Activated B cell treated with CpG ODN at 0.5 μM for 24 hours (primary cell): ENCODE measurements around the gene IFI6. TPM values are rescaled to one million over a fixed set of nuclear protein-coding genes. Genes with fewer than 3 reads are reported as not detected.

Source experiments
- ATAC-seq: fragments of 200-7000 bp; cut with Tn5 transposase; one replicate; pipeline ENCODE4 v1.10.0; 2021; ENCODE audit warnings: low read depth, mild to moderate bottlenecking, moderate library complexity
- CTCF ChIA-PET: fragments of 350-600 bp; sonication (Branson Sonifier 250); formaldehyde crosslinking; loops from one replicate; lab custom pipeline; 2021; ENCODE audit warnings: antibody characterized with exemption; lab: Charles Lee
- POLR2A ChIA-PET: fragments of 350-600 bp; sonication (Branson Sonifier 250); formaldehyde crosslinking; loops from one replicate; lab custom pipeline; 2021; ENCODE audit warnings: antibody characterized with exemption; lab: Charles Lee
- DNase-seq: peaks from one replicate; pipeline ENCODE4 v3.0.0; 2022
- H3K27ac Mint-ChIP-seq: one replicate; pipeline ENCODE4 v1.8.0; 2020; ENCODE audit warnings: mixed read lengths
- H3K27me3 Mint-ChIP-seq: one replicate; pipeline ENCODE4 v1.8.0; 2021; ENCODE audit warnings: mixed read lengths
- H3K36me3 Mint-ChIP-seq: one replicate; pipeline ENCODE4 v1.8.0; 2021; ENCODE audit warnings: low read depth, mixed read lengths
- H3K4me1 Mint-ChIP-seq: one replicate; pipeline ENCODE4 v1.8.0; 2021; ENCODE audit warnings: mixed read lengths
- H3K4me3 Mint-ChIP-seq: one replicate; pipeline ENCODE4 v1.8.0; 2020; ENCODE audit warnings: mild to moderate bottlenecking, mixed read lengths
- H3K9me3 Mint-ChIP-seq: one replicate; pipeline ENCODE4 v1.8.0; 2020; ENCODE audit warnings: mixed read lengths
- CTCF ChIP-seq: fragments of 200-600 bp; IDR thresholded peaks from one replicate; pipeline ENCODE4 v1.8.0; 2022; ENCODE audit warnings: antibody characterized with exemption, mild to moderate bottlenecking
- intact Hi-C: fragments of 100-400 bp; cut with micrococcal nuclease; formaldehyde crosslinking; loops from one replicate; pipeline ENCODE4 v1.15.1; 2024
- total RNA-seq: library from RNA; stranded (reverse); gene quantifications from 2 replicates; pipeline ENCODE4 v1.2.3, GENCODE V29; 2022

Gene IFI6
- total RNA-seq, 1 donor from 2014 or later = 11.4 TPM

DNA sequence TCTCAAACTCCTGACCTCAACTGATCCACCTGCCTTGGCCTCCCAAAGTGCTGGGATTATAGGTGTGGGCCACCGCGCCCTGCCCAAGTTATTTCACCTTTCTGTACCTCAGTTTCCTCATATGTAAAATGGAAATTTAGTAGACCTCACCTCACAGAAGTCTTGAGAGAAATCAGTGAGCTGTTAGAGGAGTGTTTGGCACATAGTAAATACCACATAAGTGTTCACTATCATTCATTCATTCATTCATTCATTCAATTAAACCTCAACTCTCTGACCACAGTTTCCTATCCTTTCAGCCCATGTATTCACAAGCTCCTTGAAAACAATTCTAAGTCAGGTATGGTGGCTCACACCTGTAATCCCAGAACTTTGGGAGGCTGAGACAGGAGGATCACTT is 33.2 kb downstream of the IFI6 start:
- ATAC-seq = no peak
- no peaks in the 10 kb centered on the region for H3K36me3 Mint-ChIP-seq
- intact Hi-C loops = no loop called here
- ChIA-PET CTCF (interaction anchor here (0.8 to 1.2 kb wide), 3 partner anchors 18 to 30 kb away, joined by 4 to 8 read pairs (median 4); no protein-coding TSS in a partner anchor), POLR2A (interaction anchor here (0.7 to 3.4 kb wide), 5 partner anchors 8 to 24 kb away, joined by 4 to 16 read pairs (median 7); no protein-coding TSS in a partner anchor)
- H3K9me3 Mint-ChIP-seq = no peaks in the 10 kb centered on the region
- H3K4me3 Mint-ChIP-seq = no peak overlapping the region
- TF ChIP-seq CTCF = no peak
- H3K27me3 Mint-ChIP-seq = no peaks in the 10 kb centered on the region
- DNase-seq = no peak
- H3K4me1 Mint-ChIP-seq = peaks cover 51% of the 10 kb centered on the region
- H3K27ac Mint-ChIP-seq = no peak overlapping the region

DNA sequence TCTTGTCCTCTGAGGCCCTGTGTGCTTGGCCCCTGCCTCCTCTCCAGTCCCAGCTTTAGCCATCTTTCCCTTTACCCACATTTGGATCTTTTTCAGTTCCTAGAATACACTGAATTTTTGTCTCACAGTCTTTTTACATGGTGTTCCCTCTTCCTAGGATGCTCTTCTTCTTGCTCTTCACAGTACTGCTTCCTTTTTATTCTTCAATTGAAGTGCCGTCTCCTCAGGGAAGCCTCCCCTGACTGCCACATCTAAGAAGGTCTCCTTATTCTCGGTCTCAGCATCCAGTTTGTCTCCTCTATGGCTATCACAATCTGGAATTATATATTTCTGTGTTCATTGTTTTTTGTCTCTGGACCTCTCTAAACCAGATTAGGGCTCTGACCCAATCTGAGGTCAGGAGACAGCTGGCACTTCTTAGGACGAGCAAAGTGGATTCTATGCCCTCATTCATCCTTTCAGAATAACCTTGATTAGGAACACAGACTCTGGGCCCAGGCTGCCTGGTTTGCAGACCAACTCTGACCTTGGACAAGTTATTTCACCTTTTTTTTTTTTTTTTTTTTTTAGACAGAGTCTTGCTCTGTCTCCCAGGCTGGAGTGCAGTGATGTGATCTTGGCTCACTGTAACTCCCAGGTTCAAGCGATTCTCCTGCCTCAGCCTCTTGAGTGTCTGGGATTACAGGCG is 33.8 kb downstream of the IFI6 start:
- intact Hi-C loops = no loop called here
- Mint-ChIP-seq H3K27ac (peak overlapping the region; percentile 36), H3K27me3 (no peaks in the 10 kb centered on the region), H3K4me1 (peaks cover 52% of the 10 kb centered on the region), H3K36me3 (no peaks in the 10 kb centered on the region), H3K4me3 (no peak overlapping the region), H3K9me3 (no peaks in the 10 kb centered on the region)
- POLR2A ChIA-PET = interaction anchor here (0.6 to 3.4 kb wide), 7 partner anchors 7 to 245 kb away, joined by 4 to 16 read pairs (median 7); no protein-coding TSS in a partner anchor
- no peak for TF ChIP-seq CTCF
- CTCF ChIA-PET = interaction anchor here (0.7 to 1.2 kb wide), 4 partner anchors 18 to 30 kb away, joined by 3 to 8 read pairs (median 4); no protein-coding TSS in a partner anchor
- DNase-seq (no peak), ATAC-seq (no peak)

DNA sequence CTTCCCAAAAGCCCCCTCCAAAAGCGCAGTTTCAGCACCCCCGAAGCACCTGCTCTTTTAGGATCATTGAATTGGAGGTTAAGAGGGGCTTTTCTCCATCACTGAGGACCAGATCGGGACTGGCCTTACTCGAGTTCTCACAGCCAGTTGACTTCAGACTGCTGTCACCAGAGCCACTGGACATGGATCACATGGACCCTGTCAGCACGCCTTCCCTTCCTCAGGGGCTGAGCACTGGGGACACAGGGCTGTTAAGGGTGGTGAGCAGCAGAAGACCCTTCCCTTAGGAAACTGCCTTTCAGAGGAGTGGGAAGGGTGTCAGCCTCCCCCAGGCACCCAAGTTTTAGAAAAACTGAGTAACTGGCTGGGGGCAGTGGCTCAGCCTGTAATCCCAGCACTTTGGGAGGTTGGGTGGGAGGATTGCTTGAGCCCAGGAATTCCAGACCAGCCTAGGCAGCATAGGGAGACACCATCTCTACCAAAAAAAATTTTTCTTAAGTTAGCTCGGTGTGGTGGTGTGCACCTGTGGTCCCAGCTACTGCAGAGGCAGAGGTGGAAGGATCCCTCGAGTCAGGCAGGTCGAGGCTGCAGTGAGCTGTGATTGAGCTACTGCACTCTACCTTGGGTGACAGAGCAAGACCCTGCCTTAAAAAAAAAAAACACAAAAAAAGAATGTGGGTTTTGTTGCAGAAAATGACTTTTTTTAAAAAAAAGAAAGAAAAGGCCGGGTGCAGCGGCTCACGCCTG is 36.4 kb downstream of the IFI6 start:
- no peaks in the 10 kb centered on the region for H3K9me3 Mint-ChIP-seq
- no peak for TF ChIP-seq CTCF
- no peaks in the 10 kb centered on the region for H3K27me3 Mint-ChIP-seq
- no peaks in the 10 kb centered on the region for H3K36me3 Mint-ChIP-seq
- ATAC-seq (no peak), DNase-seq (no peak)
- H3K4me1 Mint-ChIP-seq = peaks cover 79% of the 10 kb centered on the region
- H3K27ac Mint-ChIP-seq = peak overlapping the region; percentile 96
- ChIA-PET POLR2A (interaction anchor here (0.6 to 15.1 kb wide), 10 partner anchors 10 to 1008 kb away, joined by 3 to 271 read pairs (median 5); no protein-coding TSS in a partner anchor), CTCF (interaction anchor here (1.6 kb wide), 1 partner anchor 27 kb away, joined by 4 read pairs; no protein-coding TSS in a partner anchor)
- H3K4me3 Mint-ChIP-seq = peak overlapping the region; percentile 62
- intact Hi-C loops = no loop called here

DNA sequence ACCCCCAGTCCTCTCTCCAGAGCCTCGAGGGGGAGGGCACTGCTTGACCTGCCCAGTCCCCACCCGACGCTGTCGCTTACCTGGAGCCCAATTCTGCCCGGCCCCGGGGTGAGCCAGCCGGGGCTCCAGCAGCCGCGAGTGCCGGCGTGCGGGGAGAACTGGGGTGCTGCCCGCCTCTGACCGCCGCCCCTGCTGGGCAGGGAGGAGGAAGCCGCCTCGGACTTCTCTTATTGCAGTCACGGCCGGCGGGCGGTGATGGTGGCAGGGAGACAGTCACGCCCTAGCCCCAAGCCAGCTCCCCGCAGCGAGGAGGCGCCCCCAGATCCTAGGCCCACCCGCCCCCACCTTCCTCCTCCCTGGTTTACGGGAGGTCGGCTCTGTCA is 37.0 kb downstream of the IFI6 start, which contains the start of gene FGR:
Gene FGR, minus strand, starts transcription at position 201 of the 383 bp plus-strand sequence. CDS start 11,269 bp downstream, outside the sequence.
- H3K4me3 Mint-ChIP-seq = peak within 1 kb of the TSS; percentile 83
- no peak for ATAC-seq
- ChIA-PET POLR2A (interaction anchor here (3.7 to 15.1 kb wide), 2 partner anchors 9 to 24 kb away, joined by 22 to 271 read pairs; no protein-coding TSS in a partner anchor), CTCF (interaction anchor here (1.6 to 2.2 kb wide), 2 partner anchors 28 kb away, joined by 4 to 7 read pairs; no protein-coding TSS in a partner anchor)
- DNase-seq = peak; percentile 39
- H3K4me1 Mint-ChIP-seq = peaks cover 83% of the 10 kb centered on the region
- H3K9me3 Mint-ChIP-seq = no peaks in the 10 kb centered on the region
- intact Hi-C loops = loop anchor here (1.0 kb wide), 1 partner anchor 9 kb away; no protein-coding TSS in a partner anchor
- no peak for TF ChIP-seq CTCF
- peak within 1 kb of the TSS; percentile 96 for H3K27ac Mint-ChIP-seq
- no peaks in the 10 kb centered on the region for H3K36me3 Mint-ChIP-seq
- H3K27me3 Mint-ChIP-seq = no peaks in the 10 kb centered on the region
